ENCODE measurements around the gene TTYH3. TPM values are rescaled to one million over a fixed set of nuclear protein-coding genes. Genes with fewer than 3 reads are reported as not detected.
"Not testable (repeated sequence)": the region's sequence is repeated elsewhere in the genome, so short reads cannot be mapped to it uniquely, and the experiment has no call there.

The TTYH3 gene
- total RNA-seq, 1 donor, result 41.2 TPM

DNA sequence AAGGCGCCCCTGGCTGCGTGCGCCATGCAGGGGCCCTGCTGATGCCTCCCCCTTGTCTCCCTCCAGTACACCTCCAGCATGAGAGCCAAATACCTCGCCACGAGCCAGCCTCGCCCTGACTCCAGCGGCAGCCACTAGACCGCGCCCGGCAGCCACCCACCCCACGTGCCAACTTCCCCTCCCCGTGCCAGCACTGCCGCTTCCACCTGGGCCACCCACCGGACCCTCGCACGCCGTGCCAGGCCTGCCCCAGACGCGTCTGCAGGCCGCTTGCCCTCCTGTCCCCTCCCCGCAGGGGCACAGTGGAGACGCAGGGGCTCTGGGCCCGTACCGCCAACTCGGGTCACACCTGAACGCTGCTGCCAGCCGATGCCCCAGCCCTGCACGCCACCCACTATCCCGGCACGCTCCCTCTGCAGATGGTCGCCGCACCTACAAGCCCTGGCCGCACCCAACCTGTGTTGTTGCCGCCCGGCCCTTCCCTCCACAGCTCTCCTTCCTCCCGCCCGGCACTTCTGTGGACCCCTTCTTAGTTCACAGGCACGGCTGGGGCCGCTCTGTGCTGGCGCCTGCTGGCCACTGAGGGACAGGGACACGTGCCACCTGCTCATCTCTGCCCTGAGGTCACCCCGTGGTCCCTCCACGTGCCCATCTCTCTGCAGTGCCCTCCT, 30.0 kb downstream of the TTYH3 start:
- DNase-seq (ENCODE audit: low read depth in 2 of 3, low spot score in 2 of 3), result no peak

DNA sequence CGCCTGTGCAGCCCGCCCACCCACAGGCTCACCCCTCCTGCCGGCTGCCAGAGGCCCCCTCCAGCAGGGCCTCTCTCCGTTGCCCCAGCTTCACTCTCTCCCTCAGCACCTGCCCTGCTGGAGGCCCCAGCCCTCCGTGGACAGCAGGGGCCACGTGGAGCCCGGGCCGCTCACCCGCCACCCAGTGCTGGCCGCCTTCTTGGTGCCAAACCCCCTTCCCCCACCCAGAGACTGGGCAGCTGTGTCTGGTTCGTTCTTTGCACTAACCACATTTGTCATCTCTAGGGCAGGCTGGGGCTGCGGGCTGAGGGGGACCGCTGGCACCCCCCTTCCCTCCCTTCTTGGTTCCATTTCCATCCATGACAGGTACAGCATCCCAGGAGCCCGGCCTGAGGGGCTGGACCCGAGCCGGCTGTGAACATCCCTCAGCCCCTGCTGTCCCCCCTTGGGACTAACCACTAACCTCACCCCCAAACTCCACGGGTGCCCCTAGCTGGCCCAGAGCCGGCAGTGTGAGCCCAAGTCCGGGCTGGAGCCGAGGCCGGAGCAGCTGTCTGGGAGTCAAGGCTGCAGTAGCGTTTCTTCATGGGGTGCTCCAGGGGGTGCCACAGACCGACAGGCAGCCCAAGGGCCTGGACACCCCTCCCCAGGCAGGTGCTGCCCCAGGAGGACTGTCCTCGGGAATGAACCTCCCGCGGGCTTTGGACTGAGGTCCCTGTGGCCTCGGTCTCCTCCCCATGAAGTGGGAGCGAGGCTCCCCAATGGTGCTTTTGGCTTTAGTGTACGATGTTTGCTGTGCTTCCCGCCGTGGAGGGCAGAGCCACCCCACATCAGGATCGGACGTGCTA, 30.7 kb downstream of the TTYH3 start:
- DNase-seq (ENCODE audit: low read depth in 2 of 3, low spot score in 2 of 3), result no peak

DNA sequence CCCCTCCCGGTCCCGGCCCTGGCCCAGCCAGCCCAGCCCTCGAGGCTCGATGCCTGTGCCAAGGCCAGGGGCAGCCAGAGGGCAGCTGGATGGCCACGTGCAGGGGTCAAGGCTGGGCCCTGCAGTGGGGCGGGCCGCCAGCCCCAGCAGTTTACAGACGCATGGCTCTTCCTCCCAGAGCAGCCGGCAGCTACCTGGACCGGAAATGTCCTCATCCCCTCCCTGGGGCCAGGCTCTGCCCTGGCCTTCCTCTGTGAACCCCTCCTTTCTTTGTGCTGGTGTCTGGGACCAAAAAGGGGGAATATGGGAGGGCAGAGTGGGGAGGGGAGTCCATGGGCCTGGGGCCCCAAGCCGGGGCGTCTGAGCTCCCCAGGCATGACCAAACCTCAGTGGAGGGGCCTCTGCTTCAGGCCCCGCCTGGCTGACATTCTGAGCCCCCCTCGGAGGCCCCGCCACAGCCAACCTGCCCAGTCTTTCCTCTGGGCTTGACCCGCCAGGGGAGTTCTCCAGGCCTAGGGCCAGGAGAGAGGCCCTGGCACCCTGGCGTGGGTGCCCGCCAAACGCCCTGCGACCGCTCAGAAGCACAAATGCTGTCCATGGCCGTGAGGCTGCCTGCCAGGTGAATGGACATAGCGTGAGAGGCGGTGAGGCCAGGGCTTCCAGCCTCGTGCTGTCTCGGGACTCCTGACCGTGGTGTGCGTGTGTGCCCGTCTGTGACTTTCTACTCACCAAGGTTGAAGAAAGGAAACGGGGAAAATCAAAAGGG, 31.5 kb downstream of the TTYH3 start:
- no peak for DNase-seq (ENCODE audit: low read depth in 2 of 3, low spot score in 2 of 3)

DNA sequence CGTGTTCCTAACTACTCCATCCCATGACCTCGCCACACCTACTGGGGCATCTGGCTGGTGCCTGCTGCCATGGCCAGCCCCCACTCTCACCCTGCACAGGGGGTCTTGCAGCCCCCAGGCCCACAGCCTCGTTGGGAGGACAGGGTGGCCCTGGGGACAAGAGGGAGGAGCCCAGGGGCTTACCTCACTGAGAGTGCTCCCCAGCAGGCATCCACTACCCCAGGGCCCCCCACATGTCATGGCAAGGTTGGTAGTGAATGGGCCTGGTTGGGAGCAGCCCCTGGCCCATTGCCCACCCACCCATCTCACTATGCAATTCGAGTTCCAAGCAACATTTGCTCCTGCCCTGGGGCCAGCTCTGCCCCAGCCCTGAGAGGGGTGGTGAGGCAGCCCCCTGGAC, 32.2 kb downstream of the TTYH3 start:
- no peak for DNase-seq (ENCODE audit: low read depth in 2 of 3, low spot score in 2 of 3)

DNA sequence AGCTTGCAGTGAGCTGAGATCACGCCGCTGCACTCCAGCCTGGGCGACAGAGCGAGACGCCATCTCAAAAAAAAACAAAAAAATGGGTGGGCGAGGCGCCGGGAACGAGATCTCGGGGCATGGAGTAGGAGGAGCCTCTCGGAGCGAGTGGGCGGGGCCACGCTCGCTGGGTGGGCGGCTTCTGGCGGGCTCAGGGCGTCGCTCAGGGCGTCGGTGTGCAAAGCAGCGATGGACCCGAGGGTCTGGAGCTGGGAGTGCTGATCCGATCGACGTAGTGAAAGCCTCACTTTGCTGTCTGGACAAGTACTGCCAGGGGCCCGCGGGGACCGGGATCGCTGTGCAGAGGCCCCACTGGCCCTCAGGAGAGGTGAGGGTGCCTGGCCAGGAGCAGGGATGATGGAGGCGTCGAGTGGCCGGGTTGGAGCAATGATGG, 33.6 kb downstream of the TTYH3 start:
- DNase-seq (ENCODE audit: low read depth in 2 of 3, low spot score in 2 of 3), result no peak

DNA sequence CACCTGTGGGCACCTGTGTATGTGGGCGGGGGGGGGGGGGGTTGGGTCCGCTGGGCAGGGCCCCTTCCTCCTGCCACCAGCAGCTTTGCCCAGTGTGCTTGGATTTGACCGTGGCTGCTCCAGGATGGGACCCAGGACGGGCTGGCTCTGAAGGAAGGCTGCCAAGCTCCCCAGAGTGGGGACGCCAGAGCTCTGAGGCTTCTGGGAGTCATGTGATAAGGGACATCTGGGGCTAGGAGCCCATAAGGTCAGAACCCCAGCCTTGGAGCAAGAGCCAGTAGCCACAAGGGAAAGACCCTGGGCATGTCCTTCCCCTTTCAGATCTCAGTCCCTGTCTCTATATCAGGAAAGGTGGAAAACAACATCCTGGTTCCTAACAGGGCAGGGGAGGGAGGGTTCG, 34.4 kb downstream of the TTYH3 start:
- DNase-seq (ENCODE audit: low read depth in 2 of 3, low spot score in 2 of 3), result no peak

DNA sequence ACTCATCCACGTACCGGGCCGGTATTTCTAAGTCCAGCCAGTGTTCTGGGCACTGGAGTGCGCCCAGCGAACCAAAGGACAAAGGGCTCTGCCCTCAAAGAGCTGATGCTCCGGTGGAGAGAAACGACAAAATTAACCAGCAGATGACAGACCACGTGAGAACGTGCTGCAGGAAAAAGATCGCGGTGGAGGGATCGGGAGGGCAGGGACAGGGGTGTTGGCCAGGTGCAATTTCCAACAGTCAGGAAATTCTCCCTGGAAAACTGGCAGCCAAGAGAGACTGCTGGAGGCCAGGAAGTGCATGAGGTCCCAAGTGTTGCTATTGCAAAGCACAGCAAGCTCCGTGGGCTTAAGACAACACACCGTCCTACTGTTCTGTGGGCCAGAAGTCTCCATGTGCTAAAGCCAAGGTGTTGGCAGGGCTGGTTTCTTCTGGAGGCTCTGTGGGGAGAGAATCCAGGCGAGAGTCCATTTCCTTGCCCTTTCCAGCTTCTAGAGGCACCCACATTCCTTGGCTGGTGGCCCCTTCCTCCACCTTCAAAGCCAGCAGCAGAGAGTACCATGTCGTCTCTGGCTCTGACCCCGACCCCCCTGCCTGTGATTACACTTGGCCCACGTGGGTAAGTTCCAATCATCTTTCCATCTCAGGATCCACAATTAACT, 34.9 kb downstream of the TTYH3 start:
- DNase-seq (ENCODE audit: low read depth in 2 of 3, low spot score in 2 of 3), result no peak

DNA sequence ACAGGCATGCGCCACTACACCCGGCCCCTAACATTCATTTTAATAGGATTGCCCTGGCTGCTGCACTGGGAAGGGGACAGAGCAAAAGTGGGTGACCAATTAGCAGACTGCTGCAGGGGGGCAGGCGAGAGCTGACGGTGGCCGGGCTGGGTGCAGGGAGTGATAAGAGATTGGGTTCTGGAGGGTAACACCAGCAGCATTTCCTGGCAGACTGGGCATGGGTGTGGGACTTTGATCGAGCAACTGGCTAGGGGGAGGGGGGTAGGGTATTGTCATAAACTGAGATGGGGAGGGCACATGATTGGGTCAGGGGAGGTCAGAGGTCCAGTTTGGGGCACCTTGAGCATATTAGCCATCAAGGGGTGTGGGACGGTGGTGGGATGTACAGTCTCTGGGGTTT, 36.1 kb downstream of the TTYH3 start:
- DNase-seq (ENCODE audit: low read depth in 2 of 3, low spot score in 2 of 3), result no peak

DNA sequence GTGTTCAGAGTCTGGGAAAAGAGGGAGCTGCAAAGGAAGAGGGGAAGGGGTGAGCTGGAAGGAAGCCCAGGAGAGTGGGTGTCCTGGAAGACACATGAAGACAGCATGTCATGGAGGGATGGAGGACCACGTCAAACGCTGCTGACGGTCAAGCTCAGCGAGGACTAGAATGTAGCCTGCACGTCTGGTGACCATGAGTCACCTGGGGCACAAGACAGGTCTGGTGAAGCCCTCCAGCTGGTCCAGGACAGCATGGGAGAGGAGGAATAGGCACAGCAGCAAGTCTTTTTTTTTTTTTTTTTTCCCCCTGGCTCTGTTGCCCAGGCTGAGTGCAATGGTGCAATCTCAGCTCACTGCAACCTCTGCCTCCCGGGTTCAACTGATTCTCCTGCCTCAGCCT, 36.6 kb downstream of the TTYH3 start:
- no peak for DNase-seq (ENCODE audit: low read depth in 2 of 3, low spot score in 2 of 3)

DNA sequence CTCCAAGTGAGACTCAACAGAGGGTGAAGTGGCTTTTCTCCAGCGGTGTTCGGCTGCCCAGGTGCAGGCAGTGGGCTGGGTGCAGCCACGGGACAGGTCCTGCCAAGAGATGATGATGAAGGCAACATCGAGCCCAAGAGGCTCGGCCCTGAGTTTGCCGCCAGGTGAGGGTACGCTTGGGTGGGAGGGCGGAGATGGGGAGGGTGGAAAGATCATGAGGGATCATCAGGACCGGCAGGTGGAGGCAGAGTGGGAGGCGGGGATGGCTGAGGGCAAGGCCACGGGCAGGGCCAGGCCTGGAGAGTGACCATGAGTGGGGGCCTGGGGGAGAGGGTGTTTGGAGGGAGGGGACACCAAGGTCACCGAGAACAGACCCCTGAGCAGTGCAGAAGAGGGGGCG, 38.4 kb downstream of the TTYH3 start:
- no peak for DNase-seq (ENCODE audit: low read depth in 2 of 3, low spot score in 2 of 3)

DNA sequence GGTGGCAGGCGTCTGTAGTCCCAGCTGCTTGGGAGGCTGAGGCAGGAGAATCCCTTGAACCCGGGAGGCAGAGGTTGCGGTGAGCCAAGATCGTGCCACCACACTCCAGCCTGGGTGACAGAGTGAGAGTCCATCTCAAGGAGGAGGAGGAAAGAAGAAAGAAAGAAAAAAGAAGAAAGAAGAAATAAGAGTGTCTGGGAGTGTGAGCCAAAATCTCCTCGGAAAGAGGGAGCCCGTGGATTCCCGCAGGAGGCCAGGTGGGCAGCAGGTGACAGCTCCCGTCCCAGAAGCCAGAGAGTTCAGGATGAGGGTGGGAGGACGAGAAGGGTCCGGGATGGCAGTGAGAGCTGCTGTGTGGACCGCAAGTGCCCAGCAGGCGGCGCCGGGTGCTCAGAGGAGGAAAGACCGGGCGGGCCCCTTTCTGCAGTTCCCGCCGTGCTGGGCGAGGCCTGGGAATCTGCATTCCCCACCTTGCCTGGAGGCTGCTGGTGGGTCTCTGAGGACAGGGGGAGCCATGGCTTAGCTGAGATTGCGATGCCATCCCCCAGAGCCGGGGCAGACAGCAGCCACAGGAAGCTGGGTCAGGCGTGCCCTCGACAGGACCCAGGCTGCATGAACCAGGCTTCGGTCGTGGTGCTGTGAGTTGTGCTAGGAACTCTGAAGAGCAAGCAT, 39.1 kb downstream of the TTYH3 start:
- peak; percentile 24 to 74 (median 71) for DNase-seq (ENCODE audit: low read depth in 2 of 3, low spot score in 2 of 3)

DNA sequence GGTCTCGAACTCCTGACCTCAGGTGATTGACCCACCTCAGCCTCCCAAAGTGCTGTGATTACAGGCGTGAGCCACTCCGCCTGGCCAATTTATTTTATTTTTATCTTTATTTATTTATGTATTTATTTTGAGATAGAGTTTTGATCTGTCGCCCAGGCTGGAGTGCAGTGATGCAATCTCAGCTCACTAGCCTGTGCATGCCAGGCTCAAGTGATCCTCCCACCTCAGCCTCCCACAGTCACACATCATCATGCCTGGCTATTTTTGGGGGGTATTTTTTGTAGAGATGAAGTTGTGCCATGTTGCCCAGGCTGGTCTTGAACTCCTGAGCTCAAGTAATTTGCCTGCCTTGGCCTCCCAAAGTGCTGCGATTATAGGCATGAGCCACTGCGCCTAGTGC, 41.4 kb downstream of the TTYH3 start:
- DNase-seq (ENCODE audit: low read depth in 2 of 3, low spot score in 2 of 3), result not testable (repeated sequence)

DNA sequence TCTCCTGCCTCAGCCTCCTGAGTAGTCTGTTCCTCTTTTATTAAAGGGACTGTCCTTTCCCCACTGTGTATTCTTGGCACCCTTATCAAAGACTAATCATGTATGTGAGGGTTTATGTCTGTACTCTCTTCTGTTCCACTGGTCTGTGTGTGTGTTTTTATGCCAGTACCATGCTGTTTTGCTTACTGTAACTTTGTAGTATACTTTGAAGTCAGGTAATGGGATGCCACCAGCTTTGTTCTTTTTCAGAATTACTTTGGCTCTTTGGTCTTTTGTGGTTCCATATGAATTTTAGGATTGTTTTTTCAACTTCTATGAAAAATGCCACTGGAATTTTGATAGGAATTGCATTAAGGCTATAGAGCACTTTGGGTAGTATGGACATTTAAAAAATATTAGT, 42.1 kb downstream of the TTYH3 start:
- no peak for DNase-seq (ENCODE audit: low read depth in 2 of 3, low spot score in 2 of 3)

DNA sequence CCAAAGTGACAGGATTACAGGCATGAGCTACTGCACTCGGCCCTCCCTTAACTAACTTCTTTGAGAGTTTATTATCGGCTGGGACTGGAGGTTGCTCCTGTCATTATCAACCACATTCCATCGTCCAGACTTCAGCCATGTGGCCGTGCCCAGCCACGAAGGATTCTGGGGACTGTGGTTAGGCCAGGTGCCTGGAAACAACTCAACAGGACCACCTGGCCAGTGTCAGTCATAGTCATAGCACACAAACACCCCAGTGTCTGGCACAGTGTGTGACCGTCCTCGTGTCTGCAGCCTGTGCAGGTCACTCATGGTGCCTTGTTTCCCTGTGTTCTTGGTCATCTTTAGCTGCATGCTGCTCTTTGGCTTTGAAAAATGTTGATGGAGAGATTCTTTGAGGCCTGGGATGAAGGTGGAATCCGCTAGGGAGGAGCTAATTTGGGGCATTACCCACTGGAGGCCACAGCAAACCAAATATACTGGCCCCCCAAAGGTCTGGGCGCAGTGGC, 43.5 kb downstream of the TTYH3 start:
- no peak for DNase-seq (ENCODE audit: low read depth in 2 of 3, low spot score in 2 of 3)

DNA sequence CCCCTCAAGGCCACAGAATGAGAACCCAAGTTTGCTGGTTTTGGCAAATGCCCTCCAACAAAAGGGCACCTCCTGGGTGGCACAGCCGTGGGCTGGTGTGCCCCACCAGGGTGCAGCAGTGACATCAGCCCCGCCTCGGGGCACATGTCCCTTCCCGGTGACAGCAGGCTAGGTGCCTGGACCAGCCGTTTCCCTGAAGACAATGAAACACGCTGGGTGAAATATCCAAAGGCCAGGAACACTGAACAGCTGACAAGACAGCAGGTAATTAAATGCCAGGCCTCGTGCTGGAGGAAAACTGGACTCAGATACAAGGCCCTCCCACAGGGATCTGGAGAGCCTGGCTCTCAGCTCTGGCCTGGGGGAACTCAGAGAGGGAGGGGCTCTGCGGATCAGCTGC, 44.8 kb downstream of the TTYH3 start:
- not testable (repeated sequence) for DNase-seq (ENCODE audit: low read depth in 2 of 3, low spot score in 2 of 3)

DNA sequence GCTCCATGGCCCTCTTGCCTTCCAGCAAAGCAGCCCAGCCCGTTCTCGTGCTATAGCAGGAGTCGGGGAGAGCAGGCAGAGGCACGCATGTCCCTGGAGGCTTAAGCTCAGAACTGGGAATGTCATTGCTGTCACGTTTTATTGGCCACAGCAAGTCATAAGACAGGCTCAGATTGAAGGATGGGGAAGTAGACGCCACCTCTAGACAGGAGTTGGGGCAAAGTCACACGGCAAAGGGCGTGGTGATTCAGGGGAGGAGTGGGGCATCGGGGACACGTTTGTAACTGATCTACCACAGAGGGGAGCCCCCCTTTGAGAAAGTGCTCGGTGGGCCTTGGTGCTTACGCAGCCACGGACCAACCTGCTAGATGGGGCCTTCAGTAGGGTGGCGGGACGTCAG, 46.7 kb downstream of the TTYH3 start:
- DNase-seq (ENCODE audit: low read depth in 2 of 3, low spot score in 2 of 3), result not testable (repeated sequence)

DNA sequence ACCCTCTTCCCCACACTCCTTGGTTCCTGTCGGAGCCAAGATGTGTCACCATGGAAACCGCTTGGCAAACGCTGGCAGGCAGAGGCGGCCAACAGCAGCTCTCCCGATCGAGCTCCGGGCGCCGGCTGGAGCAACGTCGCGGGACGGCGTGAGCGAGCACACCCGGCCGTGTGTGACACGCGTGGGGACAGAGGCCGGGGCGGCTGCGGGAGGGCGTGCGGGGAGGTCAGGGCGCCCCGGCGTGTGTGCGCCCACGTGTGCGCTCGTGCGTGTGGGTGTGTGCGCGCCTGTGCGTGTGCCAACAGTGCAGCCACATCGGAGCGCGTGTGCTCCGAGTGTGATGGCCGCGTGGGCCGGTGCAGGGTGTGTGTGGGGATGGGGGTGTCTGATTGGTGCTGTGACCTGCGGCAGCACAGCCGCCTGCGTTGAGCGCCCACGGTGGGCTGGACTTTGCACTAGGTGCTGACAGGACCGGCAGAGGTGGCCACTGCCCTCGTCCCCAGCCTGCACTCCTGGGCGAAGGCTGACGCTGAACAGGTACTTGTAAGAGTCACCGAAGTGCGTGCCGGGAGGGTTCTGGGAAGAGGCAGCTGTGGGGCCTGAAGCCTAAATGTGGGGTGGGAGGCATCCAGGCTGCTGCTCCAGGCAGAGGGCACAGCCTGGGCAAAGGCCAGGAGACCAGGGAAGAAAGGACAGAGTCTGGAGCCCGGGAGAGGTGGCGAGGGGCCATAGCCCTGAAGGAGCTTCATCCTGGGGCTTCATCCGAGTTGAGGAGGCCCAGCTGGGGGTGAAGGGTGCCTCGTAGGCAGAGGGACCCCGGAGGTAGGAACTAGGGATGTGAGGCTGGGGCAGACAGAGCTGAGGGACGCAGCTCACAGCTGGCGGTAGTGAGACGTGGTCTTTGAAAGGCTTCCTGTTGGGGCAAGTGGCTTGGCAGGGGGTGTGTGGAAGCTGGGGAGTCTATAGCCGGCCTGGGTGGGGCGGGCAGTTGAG, 47.6 kb downstream of the TTYH3 start:
- DNase-seq (ENCODE audit: low read depth in 2 of 3, low spot score in 2 of 3), result not testable (repeated sequence)

DNA sequence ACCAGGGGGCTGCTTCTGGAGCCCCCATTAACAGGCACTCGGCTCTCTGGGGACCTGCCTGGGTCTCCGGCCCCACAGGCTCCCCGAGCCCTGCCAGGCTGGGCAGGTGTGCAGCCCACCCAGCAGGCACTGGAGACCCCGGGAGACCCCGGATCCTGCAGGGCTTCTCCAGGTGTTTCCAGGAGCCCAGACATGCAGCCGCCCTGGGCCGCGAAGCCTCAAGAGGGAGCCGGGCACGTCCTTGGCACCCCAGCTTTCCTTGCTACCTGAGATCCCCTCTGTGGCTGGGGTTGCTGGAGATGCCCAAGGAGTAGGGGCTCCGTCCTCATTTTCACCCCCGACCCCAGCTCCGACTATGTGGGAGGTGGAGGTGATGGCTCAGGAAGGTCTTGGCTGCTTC, 48.5 kb downstream of the TTYH3 start:
- DNase-seq (ENCODE audit: low read depth in 2 of 3, low spot score in 2 of 3), result no peak
